CD4-positive, alpha-beta memory T cell (primary cell): ENCODE measurements around the gene MFAP3. TPM values are rescaled to one million over a fixed set of nuclear protein-coding genes. Genes with fewer than 3 reads are reported as not detected.

Experiments
- CTCF ChIA-PET: fragments of 350-600 bp; sonication (Branson Sonifier 250); formaldehyde crosslinking; loops from one replicate; lab custom pipeline; 2021; ENCODE audit warnings: inconsistent platforms; ENCODE audit not compliant: partially characterized antibody; lab: Charles Lee
- POLR2A ChIA-PET: fragments of 350-600 bp; sonication (Branson Sonifier 250); formaldehyde crosslinking; loops from one replicate; lab custom pipeline; 2021; ENCODE audit not compliant: partially characterized antibody; lab: Charles Lee
- DNase-seq, 5 donors: peaks; one replicate each; pipeline versions ENCODE4 v3.0.0 to v3.0.0-alpha.2; 2020 to 2022; ENCODE audit warnings: mixed read lengths in 1 of 5
- H3K27ac ChIP-seq: one replicate; pipeline ENCODE4 v1.7.0; 2013; ENCODE audit warnings: low read depth, low read length
- H3K27me3 ChIP-seq: 2 replicates; pipeline ENCODE4 v1.7.0; 2013; ENCODE audit warnings: mild to moderate bottlenecking, low read length, moderate library complexity; ENCODE audit not compliant: insufficient read depth
- H3K36me3 ChIP-seq: 2 replicates; pipeline ENCODE4 v1.7.0; 2013; ENCODE audit warnings: mild to moderate bottlenecking, low read length, moderate library complexity; ENCODE audit not compliant: insufficient read depth
- H3K4me1 ChIP-seq: 2 replicates; pipeline ENCODE4 v1.7.0; 2013; ENCODE audit warnings: mild to moderate bottlenecking, low read length, moderate library complexity; ENCODE audit not compliant: insufficient read depth
- H3K4me3 ChIP-seq, 2 donors: one replicate each; pipeline ENCODE4 v1.7.0; 2013; ENCODE audit warnings: low read length in 2 of 2, mild to moderate bottlenecking in 1 of 2
- H3K9me3 ChIP-seq, 2 donors: one replicate each; pipeline ENCODE4 v1.7.0; 2013; ENCODE audit warnings: low read length in 2 of 2, control low read depth in 1 of 2; ENCODE audit not compliant: control insufficient read depth in 1 of 2
- H3K27ac Mint-ChIP-seq, 7 donors: one replicate each; pipeline ENCODE4 v1.8.0; 2020 to 2021; ENCODE audit warnings: mixed read lengths in 7 of 7, mild to moderate bottlenecking in 6 of 7, inconsistent platforms in 3 of 7, moderate library complexity in 3 of 7
- H3K27me3 Mint-ChIP-seq, 2 donors: one replicate each; pipeline ENCODE4 v1.8.0; 2020 to 2021; ENCODE audit warnings: mixed read lengths in 2 of 2
- H3K36me3 Mint-ChIP-seq, 2 donors: one replicate each; pipeline ENCODE4 v1.8.0; 2020 to 2021; ENCODE audit warnings: mixed read lengths in 2 of 2, inconsistent platforms in 1 of 2, mild to moderate bottlenecking in 1 of 2
- H3K4me1 Mint-ChIP-seq, 4 donors: one replicate each; pipeline ENCODE4 v1.8.0; 2020 to 2021; ENCODE audit warnings: mixed read lengths in 4 of 4, mild to moderate bottlenecking in 1 of 4
- H3K4me3 Mint-ChIP-seq, 8 donors: one replicate each; pipeline ENCODE4 v1.8.0; 2020 to 2021; ENCODE audit warnings: mixed read lengths in 8 of 8, mild to moderate bottlenecking in 7 of 8, moderate library complexity in 6 of 8, inconsistent platforms in 3 of 8
- H3K9me3 Mint-ChIP-seq, 8 donors: one replicate each; pipeline ENCODE4 v1.8.0; 2020 to 2021; ENCODE audit warnings: mixed read lengths in 8 of 8, mild to moderate bottlenecking in 5 of 8, inconsistent platforms in 3 of 8, moderate library complexity in 1 of 8
- intact Hi-C: fragments of 100-400 bp; cut with micrococcal nuclease; formaldehyde crosslinking; loops from one replicate; pipeline ENCODE4 v1.15.1; 2023
- polyA plus RNA-seq, 2 donors: library from polyadenylated mRNA; unstranded; fragments of 300-500 nt; fragmentation: Illumina TruSeq; gene quantifications; one replicate each; pipeline ENCODE4 v1.2.3, GENCODE V29; 2021
- total RNA-seq, 2 experiments: library from RNA; stranded (reverse); gene quantifications; one replicate each; pipeline ENCODE4 v1.2.3, GENCODE V29; 2021

Gene MFAP3
- total and polyA plus RNA-seq, 4 experiments from 2014 or later, result 5.5 to 27.4 (median 16.0) TPM

DNA sequence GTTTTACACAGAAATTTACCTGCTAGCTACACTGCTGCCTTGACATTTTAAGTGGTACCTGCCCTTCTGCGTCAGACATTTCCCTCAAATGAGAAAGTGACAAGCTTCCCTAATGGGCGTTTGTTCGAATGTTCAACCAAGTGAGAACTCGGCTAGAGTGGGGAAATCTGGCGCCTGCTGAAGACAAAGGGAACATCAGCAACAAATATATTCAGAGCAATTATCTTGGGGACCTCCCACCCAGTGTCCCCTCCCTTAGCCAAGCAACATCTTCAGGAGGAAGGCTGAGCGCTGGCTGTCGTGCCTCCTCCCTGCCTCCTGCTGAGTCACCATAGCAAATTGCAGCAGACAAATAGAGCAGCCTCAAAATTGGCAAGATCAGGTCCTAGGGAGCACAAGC, 57.1 kb downstream of the MFAP3 start:
- H3K27ac Mint-ChIP-seq, result no peak overlapping the region
- no peak overlapping the region for H3K4me3 ChIP-seq
- H3K9me3 Mint-ChIP-seq, result peaks cover 0 to 3% (median 0%) of the 10 kb centered on the region in 8 donors
- intact Hi-C loops, result no loop called here
- H3K4me3 Mint-ChIP-seq, result no peak overlapping the region
- no peaks in the 10 kb centered on the region for H3K4me1 ChIP-seq
- no peak overlapping the region for H3K27ac ChIP-seq
- no peaks in the 10 kb centered on the region for H3K36me3 Mint-ChIP-seq
- no peaks in the 10 kb centered on the region for H3K9me3 ChIP-seq
- H3K27me3 ChIP-seq, result no peaks in the 10 kb centered on the region
- H3K36me3 ChIP-seq, result no peaks in the 10 kb centered on the region
- ChIA-PET POLR2A (interaction anchor here (1.0 kb wide), 1 partner anchor 9 kb away, joined by 3 read pairs; no protein-coding TSS in a partner anchor), CTCF (no interaction called here)
- peaks cover 1 to 4% of the 10 kb centered on the region in 2 donors for H3K27me3 Mint-ChIP-seq
- no peaks in the 10 kb centered on the region for H3K4me1 Mint-ChIP-seq
- no peak for DNase-seq

- H3K27ac ChIP-seq, result no peak overlapping the region
- no peak overlapping the region for H3K4me3 ChIP-seq
- no peak for DNase-seq
- Mint-ChIP-seq H3K9me3 (peaks cover 0 to 3% (median 0%) of the 10 kb centered on the region in 8 donors), H3K27ac (no peak overlapping the region), H3K4me1 (no peaks in the 10 kb centered on the region), H3K4me3 (no peak overlapping the region), H3K36me3 (no peaks in the 10 kb centered on the region), H3K27me3 (peaks cover 1 to 4% of the 10 kb centered on the region in 2 donors)
- ChIA-PET CTCF (no interaction called here), POLR2A (no interaction called here)
- no peaks in the 10 kb centered on the region for H3K27me3 ChIP-seq
- intact Hi-C loops, result no loop called here
- no peaks in the 10 kb centered on the region for H3K36me3 ChIP-seq
- no peaks in the 10 kb centered on the region for H3K9me3 ChIP-seq
- no peaks in the 10 kb centered on the region for H3K4me1 ChIP-seq
Observed at GRCh38 chr5:154097031-154097430, 58.3 kb downstream of the MFAP3 start.

DNA sequence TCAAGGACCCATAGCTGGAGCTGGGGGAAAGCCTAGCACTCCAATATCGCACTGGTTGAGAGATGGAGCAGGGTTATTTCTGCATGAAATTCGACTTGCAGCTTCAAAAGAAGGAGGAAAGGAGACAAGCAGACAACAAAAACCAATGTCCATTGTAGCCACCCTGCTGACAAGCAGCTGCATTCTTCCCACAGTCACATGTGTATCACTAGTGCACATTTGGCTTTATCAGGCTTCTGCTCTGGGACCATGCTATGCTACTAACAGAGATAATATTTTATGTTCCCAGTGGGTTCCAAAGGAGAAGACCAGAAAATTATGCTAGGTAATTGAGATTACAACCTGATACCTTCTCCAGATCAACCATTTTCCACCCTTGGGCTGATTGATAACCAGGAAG, 59.7 kb downstream of the MFAP3 start:
- ChIA-PET POLR2A (no interaction called here), CTCF (no interaction called here)

DNA sequence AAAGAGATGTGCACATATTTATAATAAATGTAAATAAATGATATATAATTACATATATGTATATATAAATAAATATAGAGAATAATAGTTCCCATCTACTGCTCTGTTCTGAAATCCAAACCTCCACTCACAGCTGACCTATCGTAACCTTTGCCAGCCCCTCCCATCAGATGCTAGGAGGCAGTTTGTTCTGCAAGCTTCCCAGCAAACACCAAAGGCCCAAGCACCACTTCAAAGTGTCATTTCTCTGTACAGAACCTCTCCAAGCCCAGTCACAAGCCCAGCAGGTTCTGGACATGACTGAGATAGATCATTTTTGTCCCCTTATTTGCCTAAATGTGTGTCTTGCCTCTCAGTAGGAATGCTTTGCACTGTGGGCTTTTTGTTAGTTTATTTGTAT, 62.4 kb downstream of the MFAP3 start:
- no peaks in the 10 kb centered on the region for H3K9me3 ChIP-seq
- H3K4me1 ChIP-seq, result no peaks in the 10 kb centered on the region
- intact Hi-C loops, result no loop called here
- Mint-ChIP-seq H3K27ac (no peak overlapping the region), H3K4me1 (no peaks in the 10 kb centered on the region), H3K36me3 (no peaks in the 10 kb centered on the region), H3K9me3 (peaks cover 0 to 3% (median 0%) of the 10 kb centered on the region in 8 donors), H3K4me3 (no peak overlapping the region), H3K27me3 (peaks cover 0 to 2% of the 10 kb centered on the region in 2 donors)
- ChIA-PET POLR2A (no interaction called here), CTCF (interaction anchor here (0.8 kb wide), 1 partner anchor 10 kb away, joined by 3 read pairs; no protein-coding TSS in a partner anchor)
- H3K27ac ChIP-seq, result no peak overlapping the region
- H3K36me3 ChIP-seq, result no peaks in the 10 kb centered on the region
- no peaks in the 10 kb centered on the region for H3K27me3 ChIP-seq
- no peak overlapping the region for H3K4me3 ChIP-seq
- DNase-seq, result no peak

More for the DNA sequence above, 59.7 kb downstream of the MFAP3 start:
- Mint-ChIP-seq H3K9me3 (peaks cover 0 to 3% (median 0%) of the 10 kb centered on the region in 8 donors), H3K4me1 (no peaks in the 10 kb centered on the region), H3K27me3 (peaks cover 1 to 4% of the 10 kb centered on the region in 2 donors), H3K27ac (no peak overlapping the region), H3K36me3 (no peaks in the 10 kb centered on the region), H3K4me3 (no peak overlapping the region)
- no peaks in the 10 kb centered on the region for H3K36me3 ChIP-seq
- no peaks in the 10 kb centered on the region for H3K9me3 ChIP-seq
- H3K27me3 ChIP-seq, result no peaks in the 10 kb centered on the region
- DNase-seq, result no peak
- intact Hi-C loops, result no loop called here
- no peak overlapping the region for H3K4me3 ChIP-seq
- H3K27ac ChIP-seq, result no peak overlapping the region
- no peaks in the 10 kb centered on the region for H3K4me1 ChIP-seq

GRCh38 chr5:154103233-154103632, 64.5 kb downstream of the MFAP3 start:
- H3K27me3 Mint-ChIP-seq, result no peaks in the 10 kb centered on the region
- no peak overlapping the region for H3K4me3 ChIP-seq
- no peaks in the 10 kb centered on the region for H3K36me3 ChIP-seq
- ChIA-PET POLR2A (no interaction called here), CTCF (interaction anchor here (2.3 kb wide), 1 partner anchor 31 kb away, joined by 5 read pairs; no protein-coding TSS in a partner anchor)
- no peaks in the 10 kb centered on the region for H3K9me3 Mint-ChIP-seq
- no peaks in the 10 kb centered on the region for H3K36me3 Mint-ChIP-seq
- H3K4me1 Mint-ChIP-seq, result no peaks in the 10 kb centered on the region
- no peak for DNase-seq
- no peak overlapping the region for H3K27ac Mint-ChIP-seq
- H3K27me3 ChIP-seq, result no peaks in the 10 kb centered on the region
- no peak overlapping the region for H3K4me3 Mint-ChIP-seq
- no peak overlapping the region for H3K27ac ChIP-seq
- intact Hi-C loops, result no loop called here
- H3K9me3 ChIP-seq, result no peaks in the 10 kb centered on the region
- H3K4me1 ChIP-seq, result no peaks in the 10 kb centered on the region

Other genes with a start within 250 kb of the MFAP3 start
- gene FAM114A2, start 57 bp upstream of the MFAP3 start, total RNA-seq, result 10 to 100 TPM; 39.0 to 45.5 TPM
- 10 to 100 TPM; 18.2 to 20.6 TPM for gene FAM114A2, start 57 bp upstream of the MFAP3 start, polyA plus RNA-seq
- 10 to 100 TPM; 32.8 to 35.7 TPM for gene GALNT10, start 151.8 kb downstream of the MFAP3 start, total RNA-seq
- 10 to 100 TPM in 1 of 2 donors, 1 to 10 TPM in 1; 9.6 to 20.7 TPM for gene GALNT10, start 151.8 kb downstream of the MFAP3 start, polyA plus RNA-seq